ENCODE data around the gene CDK9.
"Not testable (repeated sequence)": the region's sequence is repeated elsewhere in the genome, so short reads cannot be mapped to it uniquely, and the experiment has no call there.

The CDK9 gene

DNA sequence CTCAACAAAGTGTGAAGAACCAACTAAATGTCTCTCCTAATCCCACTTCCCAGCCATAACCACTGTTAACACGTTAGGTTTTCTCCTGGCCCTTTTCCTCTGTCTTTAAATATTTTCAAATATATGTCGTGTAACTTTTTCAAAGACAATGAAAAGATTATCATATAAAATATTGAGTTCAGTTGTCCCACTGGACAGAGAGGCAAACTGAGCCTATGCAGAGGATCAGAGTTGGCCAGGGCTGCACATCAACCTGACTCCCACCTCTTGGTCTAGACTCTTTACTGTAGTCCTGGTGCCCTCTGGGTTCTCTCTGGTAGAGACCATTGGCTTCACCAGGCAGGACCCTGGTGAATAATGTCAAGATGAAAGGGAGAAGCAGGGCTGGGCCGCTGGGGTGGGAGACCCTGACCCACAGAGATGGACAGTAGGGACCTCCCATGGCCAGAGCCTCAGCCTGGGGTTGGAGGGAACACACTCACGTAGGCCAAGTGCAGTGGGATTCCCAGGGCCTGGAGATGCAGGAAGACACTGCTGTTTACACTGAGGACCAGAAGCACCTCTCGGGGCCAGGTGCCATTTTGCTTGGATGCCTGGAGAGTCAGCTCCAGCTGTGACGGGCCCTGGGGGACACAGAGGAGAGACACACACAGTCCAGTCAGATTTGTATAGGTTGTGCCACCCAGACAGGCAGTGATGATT, 43.5 kb downstream of the CDK9 start:
- DNase-seq = no peak

DNA sequence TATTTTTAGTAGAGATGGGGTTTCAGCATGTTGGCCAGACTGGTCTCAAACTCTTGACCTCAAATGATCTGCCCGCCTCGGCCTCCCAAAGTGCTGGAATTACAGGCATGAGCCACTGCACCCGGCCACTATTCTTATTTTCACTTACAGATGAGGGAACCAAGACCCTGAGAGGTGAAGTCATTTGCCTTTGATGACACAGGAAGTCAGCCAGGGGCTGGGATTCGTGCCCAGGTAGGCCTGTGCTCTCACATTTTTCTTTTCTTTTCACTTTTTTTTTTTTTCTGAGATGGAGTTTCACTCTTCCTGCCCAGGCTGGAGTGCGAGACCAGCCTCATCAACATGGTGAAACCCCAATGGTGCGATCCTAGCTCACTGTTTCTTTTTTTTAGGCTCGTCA, 46.4 kb downstream of the CDK9 start:
- no peak for DNase-seq

GRCh38 chr9:127833555-127833954, 47.7 kb downstream of the CDK9 start:
- DNase-seq = no peak

- DNase-seq = peak in 1 of 2 donors; percentile 55
Measured at GRCh38 chr9:127835991-127836516, 50.2 kb downstream of the CDK9 start.

DNA sequence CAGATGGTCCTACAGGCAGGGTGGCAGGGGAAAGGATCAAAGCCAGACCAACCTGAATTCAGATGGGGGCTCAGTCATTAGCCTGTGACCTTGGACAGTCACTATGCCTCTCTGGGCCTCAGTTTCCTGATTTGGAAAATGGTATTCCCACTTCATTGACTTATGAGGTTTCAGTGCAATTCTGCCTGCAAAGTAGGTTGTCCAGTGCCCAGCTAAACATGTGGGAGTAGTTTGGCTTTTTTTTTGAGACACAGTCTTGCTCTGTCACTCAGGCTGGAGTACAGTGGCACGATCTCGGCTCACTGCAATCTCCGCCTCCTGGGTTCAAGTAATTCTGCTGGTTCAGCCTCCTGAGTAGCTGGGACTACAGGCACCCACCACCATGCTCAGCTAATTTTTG, 50.7 kb downstream of the CDK9 start:
- DNase-seq = not testable (repeated sequence)

DNA sequence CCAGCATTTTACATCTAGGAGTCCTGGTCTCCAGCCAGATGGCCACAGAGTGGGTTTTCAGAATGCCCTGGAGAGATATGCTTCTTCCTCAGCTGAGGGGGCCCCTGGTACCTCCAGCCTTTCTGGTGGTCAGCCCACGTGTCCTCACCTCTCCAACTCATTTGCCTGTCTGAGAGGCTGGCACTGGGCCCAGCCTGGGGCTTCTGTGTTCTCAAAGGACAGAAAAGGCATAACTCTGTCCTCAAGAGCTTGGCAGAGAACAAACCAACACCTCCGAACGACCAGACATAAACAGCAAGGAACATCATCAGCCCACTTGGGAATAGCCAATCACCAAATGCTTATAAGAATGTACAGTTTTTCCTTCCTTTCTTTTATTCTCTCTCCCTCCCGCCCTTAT, 51.5 kb downstream of the CDK9 start:
- DNase-seq = no peak

GRCh38 chr9:127838375-127839078, 52.7 kb downstream of the CDK9 start:
- DNase-seq = peak in 1 of 2 donors; percentile 55
